SU-DHL-6 (cell line): Measurements from ENCODE around the gene CCNY.

Experiments
- EZH2phosphoT487 ChIP-seq: fragments of 200-600 bp; sonication (generic), shearing (Covaris generic); conservative IDR thresholded peaks from 2 replicates; pipeline ENCODE4 v1.6.1; 2018; ENCODE audit warnings: mild to moderate bottlenecking, antibody characterized with exemption, low read length, moderate library complexity, mixed read lengths
- TF ChIP-seq, protein P1 (sequence below): fragments of 200-600 bp; sonication (generic); IDR thresholded peaks from one replicate; pipeline ENCODE4 v1.5.1; 2017; ENCODE audit warnings: antibody characterized with exemption, mild to moderate bottlenecking, low read length, moderate library complexity; ENCODE audit not compliant: insufficient read depth, poor library complexity, severe bottlenecking

GRCh38 chr10:35463878-35464277 lies 127.6 kb downstream of the CCNY start:
- TF ChIP-seq, protein P1, sequence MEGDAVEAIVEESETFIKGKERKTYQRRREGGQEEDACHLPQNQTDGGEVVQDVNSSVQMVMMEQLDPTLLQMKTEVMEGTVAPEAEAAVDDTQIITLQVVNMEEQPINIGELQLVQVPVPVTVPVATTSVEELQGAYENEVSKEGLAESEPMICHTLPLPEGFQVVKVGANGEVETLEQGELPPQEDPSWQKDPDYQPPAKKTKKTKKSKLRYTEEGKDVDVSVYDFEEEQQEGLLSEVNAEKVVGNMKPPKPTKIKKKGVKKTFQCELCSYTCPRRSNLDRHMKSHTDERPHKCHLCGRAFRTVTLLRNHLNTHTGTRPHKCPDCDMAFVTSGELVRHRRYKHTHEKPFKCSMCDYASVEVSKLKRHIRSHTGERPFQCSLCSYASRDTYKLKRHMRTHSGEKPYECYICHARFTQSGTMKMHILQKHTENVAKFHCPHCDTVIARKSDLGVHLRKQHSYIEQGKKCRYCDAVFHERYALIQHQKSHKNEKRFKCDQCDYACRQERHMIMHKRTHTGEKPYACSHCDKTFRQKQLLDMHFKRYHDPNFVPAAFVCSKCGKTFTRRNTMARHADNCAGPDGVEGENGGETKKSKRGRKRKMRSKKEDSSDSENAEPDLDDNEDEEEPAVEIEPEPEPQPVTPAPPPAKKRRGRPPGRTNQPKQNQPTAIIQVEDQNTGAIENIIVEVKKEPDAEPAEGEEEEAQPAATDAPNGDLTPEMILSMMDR, result no peak
- no peak for TF ChIP-seq EZH2phosphoT487
